IPS-NIHi11 (cell line): Measurements from ENCODE around the gene FBRS.
"Not testable (repeated sequence)": the region's sequence is repeated elsewhere in the genome, so short reads cannot be mapped to it uniquely, and the experiment has no call there.

ENCODE experiments used
- DNase-seq: peaks from one replicate; pipeline ENCODE4 v3.0.0; 2012; ENCODE audit warnings: mixed read lengths, low spot score

FBRS gene

GRCh38 chr16:30665155-30665829, 7.1 kb downstream of the FBRS start:
- no peak for DNase-seq

DNA sequence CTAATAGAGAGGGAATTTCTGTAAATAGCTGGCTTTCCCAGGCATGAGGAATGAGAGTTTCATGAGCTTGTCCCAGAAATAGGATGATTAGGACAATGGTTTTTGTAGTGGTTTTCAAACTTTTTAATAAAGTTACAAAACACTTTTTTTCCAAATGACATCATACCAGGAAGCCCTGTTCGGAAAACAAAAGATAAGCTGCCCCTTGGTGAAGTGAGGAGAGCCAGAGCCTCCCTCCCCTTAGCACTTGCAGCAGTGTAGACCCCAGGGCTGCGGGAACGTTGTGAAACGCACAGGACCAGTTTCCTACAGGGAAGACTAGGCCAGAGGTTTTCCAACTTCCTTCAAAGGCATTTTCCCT, 7.6 kb downstream of the FBRS start:
- no peak for DNase-seq

GRCh38 chr16:30666681-30667080, 8.4 kb downstream of the FBRS start:
- DNase-seq: no peak

- DNase-seq: no peak
These were observed 9.2 kb downstream of the FBRS start for GRCh38 chr16:30667361-30667905.

DNA sequence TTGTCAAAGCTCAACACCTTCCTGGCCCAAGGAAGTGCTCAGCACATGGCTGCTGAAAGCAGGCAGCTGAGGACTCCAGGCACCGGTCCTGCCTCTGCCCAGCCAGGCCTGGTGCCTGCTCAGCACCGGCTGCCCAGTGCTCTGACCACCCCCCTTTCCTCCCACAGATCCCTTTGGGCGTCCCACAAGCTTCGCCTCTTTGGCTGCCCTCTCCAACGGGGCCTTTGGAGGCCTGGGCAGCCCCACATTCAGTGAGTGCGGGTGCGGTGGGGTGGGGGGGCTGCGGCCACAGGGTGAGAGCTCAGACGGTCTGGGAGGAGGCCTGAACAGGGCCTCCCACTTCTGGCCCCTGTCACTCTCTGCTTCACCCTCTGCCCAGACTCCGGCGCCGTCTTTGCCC, 10.2 kb downstream of the FBRS start:
- DNase-seq: no peak

GRCh38 chr16:30669026-30669902, 11.0 kb downstream of the FBRS start:
- no peak for DNase-seq

- DNase-seq: no peak
These were observed 11.9 kb downstream of the FBRS start for GRCh38 chr16:30669903-30670824.

- no peak for DNase-seq
These were observed 16.9 kb downstream of the FBRS start for GRCh38 chr16:30675143-30675542.

- peak; percentile 83 for DNase-seq
These were observed 19.8 kb downstream of the FBRS start for GRCh38 chr16:30677931-30678585.

DNA sequence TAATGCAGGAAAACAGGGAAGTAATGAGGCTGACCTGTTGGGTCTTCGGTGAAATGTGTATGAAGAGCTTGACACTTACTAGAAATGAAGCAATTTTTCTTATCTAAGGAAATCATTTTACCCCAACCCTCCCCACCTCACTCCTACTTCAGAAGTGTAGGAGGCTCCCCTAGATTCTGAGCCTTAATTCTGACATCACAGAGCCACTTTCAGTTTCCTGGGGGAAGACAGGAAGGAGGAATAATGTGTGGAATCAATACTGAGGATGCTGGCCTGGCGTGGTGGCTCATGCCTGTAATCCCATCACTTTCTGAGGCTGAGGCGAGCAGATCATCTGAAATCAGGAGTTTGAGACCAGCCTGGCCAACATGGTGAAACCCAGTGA, 20.3 kb downstream of the FBRS start:
- DNase-seq: no peak

GRCh38 chr16:30680326-30680725, 22.1 kb downstream of the FBRS start:
- DNase-seq: no peak

DNA sequence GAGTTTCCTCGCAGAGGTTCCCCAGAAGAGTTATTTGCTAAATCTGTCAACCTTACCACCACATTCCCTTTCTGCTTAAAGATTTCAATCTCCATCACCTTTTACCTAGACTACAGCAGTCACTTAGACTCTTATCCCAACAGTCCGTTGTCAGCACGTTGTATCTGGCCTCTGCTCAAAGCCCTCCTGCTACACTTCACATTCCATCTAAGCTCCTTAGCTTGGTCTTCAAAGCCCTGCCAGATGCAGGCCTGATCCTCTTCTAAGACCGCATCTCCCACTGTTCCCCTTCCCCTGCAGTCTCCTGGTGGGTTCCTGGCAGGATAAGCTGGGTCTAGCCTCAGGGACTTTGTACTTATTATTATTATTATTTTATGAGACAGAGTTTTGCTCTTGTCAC, 30.5 kb downstream of the FBRS start:
- no peak for DNase-seq

DNA sequence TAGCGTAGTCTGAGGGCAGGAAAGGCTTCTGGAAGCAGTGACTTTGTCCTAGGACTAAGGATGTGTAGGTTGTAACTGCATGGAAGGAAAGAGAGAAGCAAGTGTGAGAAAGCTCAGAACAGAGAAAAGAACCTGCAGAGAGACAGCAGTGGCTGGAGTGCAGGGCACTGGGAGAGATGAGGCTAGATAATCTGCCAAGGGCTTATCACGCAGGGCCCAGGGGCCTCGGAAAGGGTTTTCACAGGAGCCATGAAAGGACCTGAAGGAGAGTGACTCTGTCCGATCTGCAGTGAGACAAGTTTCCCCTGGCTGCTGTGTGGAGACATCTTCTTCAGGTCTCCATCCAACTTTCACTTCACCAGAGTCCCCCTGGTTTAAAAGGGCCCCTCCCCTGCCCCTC, 33.7 kb downstream of the FBRS start:
- no peak for DNase-seq

- peak; percentile 36 for DNase-seq
These were observed 34.3 kb downstream of the FBRS start for GRCh38 chr16:30692396-30693064.

DNA sequence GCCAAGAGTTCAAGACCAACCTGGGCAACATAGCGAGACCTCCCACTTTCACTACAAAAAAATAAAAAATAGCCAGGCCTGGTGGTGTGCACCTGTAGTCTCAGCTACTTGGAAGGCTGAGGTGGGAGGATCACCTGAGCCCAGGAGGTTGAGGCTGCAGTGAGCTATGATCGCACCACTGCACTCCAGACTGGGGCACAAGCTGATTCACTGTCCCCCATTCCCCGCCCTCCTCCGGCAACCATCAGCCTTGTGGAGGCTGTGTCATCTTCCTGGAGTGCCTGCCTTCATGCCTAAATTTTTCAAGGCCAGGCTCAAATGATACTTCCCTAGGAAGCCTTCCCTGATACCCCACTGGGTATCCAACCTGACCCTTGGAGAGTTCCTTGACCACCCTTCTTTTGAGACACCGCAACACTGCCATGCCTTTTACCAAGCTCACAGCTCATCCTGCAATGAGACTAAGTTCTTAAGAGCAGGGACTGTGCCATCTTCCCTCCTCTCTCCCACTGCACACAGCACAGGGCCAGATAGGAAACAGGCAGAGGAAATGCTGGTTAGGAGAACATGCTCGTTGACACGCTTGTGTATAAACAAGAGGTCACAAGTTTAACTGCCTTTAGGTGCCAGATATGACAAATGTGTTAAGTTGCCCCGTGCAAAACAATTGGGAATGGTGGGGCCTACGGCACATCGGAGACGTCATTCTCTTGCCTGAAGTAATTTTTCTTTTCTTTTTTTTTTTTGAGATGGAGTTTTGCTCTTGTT, 36.9 kb downstream of the FBRS start:
- no peak for DNase-seq

DNA sequence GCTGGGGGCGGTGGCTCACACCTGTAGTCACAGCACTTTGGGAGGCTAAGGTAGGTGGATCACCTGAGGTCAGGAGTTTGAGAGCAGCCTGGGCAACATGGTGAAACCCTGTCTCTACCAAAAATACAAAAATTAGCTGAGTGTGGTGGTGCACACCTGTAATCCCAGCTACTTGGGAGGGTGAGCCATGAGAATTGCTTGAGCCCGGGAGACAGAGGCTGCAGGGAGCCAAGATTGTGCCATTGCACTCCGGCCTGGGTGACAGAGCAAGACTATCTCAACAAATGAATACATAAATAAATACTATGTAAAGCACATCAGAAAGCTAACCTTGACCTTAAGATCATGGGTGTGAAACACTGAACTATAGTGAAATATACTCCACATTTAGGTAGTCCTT, 38.4 kb downstream of the FBRS start:
- not testable (repeated sequence) for DNase-seq

DNA sequence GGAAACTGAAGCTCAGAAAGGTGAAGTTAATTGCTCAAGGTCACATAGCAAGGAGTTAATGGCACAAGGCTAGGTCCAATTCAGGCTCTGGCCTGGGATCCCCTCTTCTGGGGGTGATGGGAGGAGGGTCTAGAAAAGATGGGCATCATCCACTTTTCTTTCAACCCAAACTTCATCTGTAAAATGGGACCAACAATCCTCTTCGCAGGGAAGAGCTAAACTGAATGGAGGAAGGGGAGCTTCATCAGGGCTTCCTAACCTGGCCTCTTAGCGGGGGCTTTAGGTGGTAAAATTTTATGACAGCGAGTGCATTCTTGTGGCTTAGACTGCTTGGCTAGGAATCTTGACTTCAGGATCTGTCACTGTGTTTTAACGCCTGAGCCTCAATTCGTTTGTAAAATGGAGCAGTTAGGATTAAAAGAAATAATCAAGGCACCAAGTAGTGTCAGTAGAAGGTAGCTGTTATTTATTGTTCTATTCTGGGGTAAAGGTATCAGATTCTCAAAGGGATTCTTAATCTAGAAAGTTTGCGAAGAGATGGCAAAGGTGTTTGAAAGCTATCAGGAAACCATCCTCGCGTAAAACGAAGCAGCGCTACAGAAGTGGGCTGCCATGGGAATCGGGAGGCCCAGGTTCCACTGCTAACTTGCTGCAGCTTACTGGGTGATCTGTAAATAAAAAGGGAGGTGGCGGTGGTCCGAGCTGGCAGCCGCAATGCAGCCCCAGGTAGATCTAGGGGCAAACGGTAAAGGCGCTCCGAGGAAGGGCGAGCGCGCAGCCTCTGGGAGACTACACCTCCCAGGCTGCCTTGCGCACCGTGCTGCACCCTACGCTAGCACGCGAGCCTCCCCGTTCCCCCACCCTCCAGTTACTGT, 39.3 kb downstream of the FBRS start:
- DNase-seq: peak; percentile 91

GRCh38 chr16:30698139-30698815, 40.0 kb downstream of the FBRS start:
- DNase-seq: peak; percentile 95
